Bronchial epithelial cell (primary cell): ENCODE results near the gene CACNA2D3. TPM values are rescaled to one million over a fixed set of nuclear protein-coding genes. Genes with fewer than 3 reads are reported as not detected.

Experiments used
- DNase-seq: peaks from one replicate; pipeline ENCODE4 v3.0.0-alpha.2; 2010; ENCODE audit warnings: low read depth
- FAIRE-seq: peaks from 2 replicates; lab custom pipeline; 2011; peaks lifted over from hg19 to GRCh38; lab: Jason Lieb, UNC
- H3K27me3 ChIP-seq: 2 replicates; pipeline ENCODE4 v1.5.1; 2011; ENCODE audit warnings: low read length; ENCODE audit not compliant: control insufficient read depth, insufficient read depth
- H3K36me3 ChIP-seq: 2 replicates; pipeline ENCODE4 v1.5.1; 2011; ENCODE audit warnings: low read length; ENCODE audit not compliant: control insufficient read depth, insufficient read depth
- H3K4me3 ChIP-seq: 2 replicates; pipeline ENCODE4 v1.5.1; 2011; ENCODE audit warnings: mild to moderate bottlenecking, low read depth, low read length, control low read depth
- total RNA-seq: library from RNA; depleted of rRNA; stranded (reverse); fragments of >200 nt; gene quantifications from 2 replicates; pipeline ENCODE4 v1.2.1, GENCODE V29; 2014
- TF ChIP-seq, protein P1 (sequence below): IDR thresholded peaks from 2 replicates; pipeline ENCODE4 v1.5.1; 2011; ENCODE audit warnings: mild to moderate bottlenecking, moderate library complexity, low read length, control low read depth, inconsistent platforms; ENCODE audit not compliant: insufficient read depth, severe bottlenecking

Gene CACNA2D3
- total RNA-seq, 1 donor from 2014 or later, result not detected

DNA sequence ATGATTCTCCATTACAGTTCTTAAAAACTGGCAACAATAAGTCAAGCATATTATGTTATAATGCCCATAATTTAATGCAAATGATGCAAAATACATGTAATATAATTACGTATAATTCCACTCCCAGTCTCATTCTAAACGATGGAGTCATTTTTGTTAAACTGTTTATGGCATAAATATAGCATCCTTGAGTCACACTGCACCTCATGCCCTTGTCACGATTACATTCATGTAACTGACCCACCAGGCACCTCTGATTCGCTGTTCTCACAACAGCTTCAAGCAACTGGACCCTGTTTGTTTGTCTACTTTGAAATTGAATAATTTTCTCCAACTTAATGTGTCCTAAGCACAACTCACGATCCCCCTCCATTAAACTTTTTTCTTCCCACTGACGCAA lies 953.5 kb downstream of the CACNA2D3 start:
- TF ChIP-seq, protein P1, sequence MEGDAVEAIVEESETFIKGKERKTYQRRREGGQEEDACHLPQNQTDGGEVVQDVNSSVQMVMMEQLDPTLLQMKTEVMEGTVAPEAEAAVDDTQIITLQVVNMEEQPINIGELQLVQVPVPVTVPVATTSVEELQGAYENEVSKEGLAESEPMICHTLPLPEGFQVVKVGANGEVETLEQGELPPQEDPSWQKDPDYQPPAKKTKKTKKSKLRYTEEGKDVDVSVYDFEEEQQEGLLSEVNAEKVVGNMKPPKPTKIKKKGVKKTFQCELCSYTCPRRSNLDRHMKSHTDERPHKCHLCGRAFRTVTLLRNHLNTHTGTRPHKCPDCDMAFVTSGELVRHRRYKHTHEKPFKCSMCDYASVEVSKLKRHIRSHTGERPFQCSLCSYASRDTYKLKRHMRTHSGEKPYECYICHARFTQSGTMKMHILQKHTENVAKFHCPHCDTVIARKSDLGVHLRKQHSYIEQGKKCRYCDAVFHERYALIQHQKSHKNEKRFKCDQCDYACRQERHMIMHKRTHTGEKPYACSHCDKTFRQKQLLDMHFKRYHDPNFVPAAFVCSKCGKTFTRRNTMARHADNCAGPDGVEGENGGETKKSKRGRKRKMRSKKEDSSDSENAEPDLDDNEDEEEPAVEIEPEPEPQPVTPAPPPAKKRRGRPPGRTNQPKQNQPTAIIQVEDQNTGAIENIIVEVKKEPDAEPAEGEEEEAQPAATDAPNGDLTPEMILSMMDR, result no peak
- Histone ChIP-seq H3K36me3 (no peaks in the 10 kb centered on the region), H3K4me3 (no peak overlapping the region), H3K27me3 (no peaks in the 10 kb centered on the region)
- DNase-seq (no peak), FAIRE-seq (no peak)

DNA sequence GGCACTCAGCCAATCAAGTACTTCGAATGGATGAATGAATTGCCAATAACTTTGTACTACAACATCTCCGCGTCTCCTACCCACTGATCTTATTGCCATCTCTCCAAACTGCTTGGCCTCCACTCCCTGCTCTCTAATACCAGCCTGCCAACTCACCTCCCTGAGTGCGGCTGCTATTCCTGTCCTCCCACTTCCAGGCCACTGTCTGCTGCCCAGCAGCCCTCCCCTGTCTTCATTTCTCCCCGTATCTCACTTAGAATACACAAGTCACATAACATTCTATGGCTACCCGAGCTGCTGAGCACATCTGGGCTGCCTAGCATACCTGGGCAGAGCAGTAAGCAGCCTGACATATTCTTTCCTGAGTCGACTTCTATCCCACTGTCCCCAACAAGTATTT lies 955.4 kb downstream of the CACNA2D3 start:
- DNase-seq (no peak), FAIRE-seq (no peak)
- Histone ChIP-seq H3K36me3 (no peaks in the 10 kb centered on the region), H3K27me3 (no peaks in the 10 kb centered on the region), H3K4me3 (no peak overlapping the region)
- TF ChIP-seq, protein P1, result no peak

DNA sequence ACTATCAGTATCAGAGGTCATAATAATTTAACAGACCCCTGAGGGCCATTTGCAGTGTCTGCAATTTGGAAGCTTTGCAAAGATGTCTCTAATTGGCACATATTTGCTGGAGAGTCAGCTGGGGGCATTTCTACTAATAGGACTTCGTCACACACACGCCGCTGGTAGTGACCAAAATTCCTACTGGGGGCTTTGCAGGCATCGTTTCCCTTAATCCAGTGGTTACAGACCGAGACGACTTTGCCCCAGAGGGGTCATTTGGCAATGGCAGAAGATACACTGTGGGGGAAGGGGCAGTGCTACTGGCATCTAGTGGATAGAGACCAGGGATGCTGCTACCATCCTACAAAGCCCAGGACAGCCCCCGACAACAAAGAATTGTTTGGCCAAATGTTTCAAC lies 956.5 kb downstream of the CACNA2D3 start:
- no peak for DNase-seq
- TF ChIP-seq, protein P1, result no peak
- FAIRE-seq, result no peak
- no peaks in the 10 kb centered on the region for H3K27me3 ChIP-seq
- H3K36me3 ChIP-seq, result no peaks in the 10 kb centered on the region
- H3K4me3 ChIP-seq, result no peak overlapping the region

DNA sequence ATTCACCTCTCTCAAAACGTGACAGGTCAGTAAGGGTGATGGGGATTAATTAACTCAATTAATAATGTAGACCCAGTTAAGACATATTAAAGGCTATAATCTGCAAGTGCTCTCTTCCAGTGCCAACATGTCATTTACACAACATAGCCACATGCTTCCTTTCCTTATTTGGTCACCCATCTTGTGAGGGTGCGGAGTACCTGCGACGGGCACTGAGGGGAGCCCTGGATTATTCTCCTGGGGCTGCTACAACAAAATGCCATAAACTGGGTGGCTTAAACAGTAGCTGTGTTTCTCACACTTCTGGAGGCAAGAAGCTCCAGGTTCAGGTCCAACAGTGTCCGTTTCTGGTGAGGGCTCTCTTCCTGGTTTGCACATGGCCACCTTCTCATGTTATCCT lies 962.9 kb downstream of the CACNA2D3 start:
- FAIRE-seq (no peak), DNase-seq (no peak)
- TF ChIP-seq, protein P1, result no peak
- Histone ChIP-seq H3K36me3 (no peaks in the 10 kb centered on the region), H3K27me3 (no peaks in the 10 kb centered on the region), H3K4me3 (no peak overlapping the region)

DNA sequence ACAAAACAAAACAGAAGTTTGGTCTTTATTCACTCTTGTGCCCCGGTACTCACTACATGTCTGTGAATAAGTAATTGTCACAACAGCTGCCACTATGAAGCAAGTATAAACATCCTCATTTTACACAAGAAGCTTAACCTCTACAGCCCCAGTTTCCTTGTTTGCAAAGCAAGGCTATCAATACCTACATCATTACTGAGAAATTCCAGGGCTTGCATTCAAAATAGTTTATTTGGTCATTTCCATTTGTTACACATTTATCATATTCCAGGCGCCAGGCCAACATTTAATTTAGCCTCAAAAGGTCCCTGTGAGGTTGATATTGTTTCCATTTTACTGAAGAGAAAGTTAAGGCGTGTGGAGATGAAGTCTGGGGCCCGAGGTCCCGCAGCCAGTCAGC lies 966.9 kb downstream of the CACNA2D3 start:
- TF ChIP-seq, protein P1, result no peak
- DNase-seq, result no peak
- no peak for FAIRE-seq

DNA sequence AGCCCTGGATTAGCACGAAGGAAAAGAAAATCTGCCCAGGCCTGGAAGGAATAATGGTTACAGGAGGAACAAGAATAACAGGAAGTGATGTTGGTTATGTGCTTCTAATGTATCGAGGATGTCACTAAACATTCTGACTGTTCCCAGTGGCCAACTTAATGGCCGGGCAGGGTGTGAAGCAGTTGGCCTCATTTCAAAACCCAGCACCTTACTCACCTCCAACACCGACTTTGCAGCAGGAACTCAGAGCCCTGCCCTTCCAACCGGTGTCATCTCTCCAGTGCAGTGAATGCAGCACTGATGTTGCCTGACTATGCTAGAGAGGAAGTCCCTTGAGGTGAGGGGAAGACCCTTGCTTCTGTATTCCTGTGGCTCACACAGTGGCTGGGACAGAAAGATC lies 967.9 kb downstream of the CACNA2D3 start:
- FAIRE-seq, result no peak
- no peaks in the 10 kb centered on the region for H3K36me3 ChIP-seq
- DNase-seq, result peak; percentile 1
- no peak overlapping the region for H3K4me3 ChIP-seq
- TF ChIP-seq, protein P1, result no peak
- no peaks in the 10 kb centered on the region for H3K27me3 ChIP-seq

More for the DNA sequence above, 966.9 kb downstream of the CACNA2D3 start:
- no peak overlapping the region for H3K4me3 ChIP-seq
- no peaks in the 10 kb centered on the region for H3K36me3 ChIP-seq
- no peaks in the 10 kb centered on the region for H3K27me3 ChIP-seq
